Measurements from ENCODE around the gene MRM1. TPM values are rescaled to one million over a fixed set of nuclear protein-coding genes. Genes with fewer than 3 reads are reported as not detected.

MRM1 gene
- total RNA-seq, 1 donor from 2014 or later = 9.7 TPM

DNA sequence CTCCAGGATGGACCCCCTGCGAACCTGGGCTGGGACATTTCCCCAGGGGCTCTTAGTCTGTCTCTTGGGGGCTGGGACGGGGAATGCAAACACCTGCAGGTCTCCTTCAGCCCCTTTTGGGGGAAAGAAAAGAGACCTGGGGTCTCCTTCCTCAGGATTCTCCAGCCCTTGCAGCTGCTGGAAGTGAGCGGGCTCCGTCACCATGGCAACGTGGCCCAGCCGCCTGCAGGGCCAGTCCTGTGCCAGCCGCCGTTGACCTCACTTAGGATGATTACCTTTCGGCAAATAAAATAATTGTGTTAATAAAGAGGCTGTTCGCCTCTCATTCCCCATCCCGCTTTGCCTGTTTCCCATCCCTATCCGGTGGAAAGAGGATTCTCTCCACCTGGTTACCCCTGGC is 25.7 kb downstream of the MRM1 start:
- peaks cover 22% of the 10 kb centered on the region for H3K27me3 Mint-ChIP-seq
- no peaks in the 10 kb centered on the region for H3K36me3 Mint-ChIP-seq
- TF ChIP-seq, protein P1, sequence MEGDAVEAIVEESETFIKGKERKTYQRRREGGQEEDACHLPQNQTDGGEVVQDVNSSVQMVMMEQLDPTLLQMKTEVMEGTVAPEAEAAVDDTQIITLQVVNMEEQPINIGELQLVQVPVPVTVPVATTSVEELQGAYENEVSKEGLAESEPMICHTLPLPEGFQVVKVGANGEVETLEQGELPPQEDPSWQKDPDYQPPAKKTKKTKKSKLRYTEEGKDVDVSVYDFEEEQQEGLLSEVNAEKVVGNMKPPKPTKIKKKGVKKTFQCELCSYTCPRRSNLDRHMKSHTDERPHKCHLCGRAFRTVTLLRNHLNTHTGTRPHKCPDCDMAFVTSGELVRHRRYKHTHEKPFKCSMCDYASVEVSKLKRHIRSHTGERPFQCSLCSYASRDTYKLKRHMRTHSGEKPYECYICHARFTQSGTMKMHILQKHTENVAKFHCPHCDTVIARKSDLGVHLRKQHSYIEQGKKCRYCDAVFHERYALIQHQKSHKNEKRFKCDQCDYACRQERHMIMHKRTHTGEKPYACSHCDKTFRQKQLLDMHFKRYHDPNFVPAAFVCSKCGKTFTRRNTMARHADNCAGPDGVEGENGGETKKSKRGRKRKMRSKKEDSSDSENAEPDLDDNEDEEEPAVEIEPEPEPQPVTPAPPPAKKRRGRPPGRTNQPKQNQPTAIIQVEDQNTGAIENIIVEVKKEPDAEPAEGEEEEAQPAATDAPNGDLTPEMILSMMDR (conservative IDR thresholded peaks at IDR 0.05) = no peak
- H3K9me3 Mint-ChIP-seq = no peaks in the 10 kb centered on the region
- no peak for DNase-seq (ENCODE audit: extremely low spot score, unreplicated experiment)
- no peak overlapping the region for H3K4me3 Mint-ChIP-seq
- no peak overlapping the region for H3K27ac Mint-ChIP-seq
- H3K4me1 Mint-ChIP-seq (ENCODE audit: unreplicated experiment) = peaks cover 9% of the 10 kb centered on the region

DNA sequence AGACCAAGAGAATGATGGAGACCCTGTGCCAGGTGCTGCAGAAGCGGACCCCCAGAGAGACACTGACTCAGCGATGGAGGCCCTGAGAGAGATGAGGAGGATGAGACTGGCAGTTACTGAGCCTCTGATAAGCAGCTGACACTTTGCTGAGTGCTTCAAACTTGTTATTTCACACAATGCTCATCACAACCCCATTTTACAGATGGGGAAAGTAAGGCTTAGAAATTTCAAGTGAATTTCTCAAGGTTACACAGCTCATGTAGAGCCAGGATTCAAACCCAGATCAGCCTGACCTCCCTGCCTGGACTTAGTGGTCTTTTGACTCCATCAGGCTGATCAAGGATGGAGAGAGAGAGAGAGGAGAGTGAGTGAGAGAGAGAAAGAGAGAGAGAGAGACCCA is 27.2 kb downstream of the MRM1 start:
- Mint-ChIP-seq H3K27ac (no peak overlapping the region), H3K4me3 (no peak overlapping the region), H3K9me3 (no peaks in the 10 kb centered on the region), H3K4me1 (ENCODE audit: unreplicated experiment) (peaks cover 18% of the 10 kb centered on the region), H3K27me3 (peaks cover 36% of the 10 kb centered on the region), H3K36me3 (no peaks in the 10 kb centered on the region)
- TF ChIP-seq, protein P1 (conservative IDR thresholded peaks at IDR 0.05) = no peak
- DNase-seq (ENCODE audit: extremely low spot score, unreplicated experiment) = no peak

DNA sequence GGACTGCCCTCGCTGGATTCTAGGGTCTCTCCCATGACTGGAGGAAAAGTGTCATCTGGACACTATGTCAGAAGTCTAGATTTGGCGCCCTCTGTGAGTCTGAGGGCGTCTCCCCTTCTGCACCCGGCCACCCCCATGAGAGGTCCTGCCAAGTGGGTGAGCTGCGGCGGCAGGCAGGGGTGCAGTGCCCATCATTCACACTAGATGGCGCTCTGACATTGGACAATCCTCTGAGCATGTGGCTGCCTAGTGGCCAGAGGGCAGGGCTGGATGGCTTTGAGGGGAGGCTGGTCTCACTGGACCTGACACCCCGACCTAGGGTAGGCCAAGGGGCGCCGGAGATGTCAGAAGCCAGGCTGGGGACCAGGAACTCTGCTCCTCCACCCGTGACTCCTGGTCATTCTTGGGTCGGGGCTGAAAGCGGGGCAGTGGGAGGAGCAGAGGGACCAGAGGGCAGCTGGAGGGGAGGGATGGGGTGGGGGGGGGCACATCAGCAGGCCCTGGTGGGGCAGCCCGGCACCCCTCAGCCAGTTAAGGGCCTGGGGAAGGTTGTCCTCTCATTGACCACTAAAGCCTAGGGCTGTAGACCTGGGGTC is 28.0 kb downstream of the MRM1 start:
- Mint-ChIP-seq H3K27ac (no peak overlapping the region), H3K36me3 (no peaks in the 10 kb centered on the region), H3K9me3 (no peaks in the 10 kb centered on the region), H3K4me3 (no peak overlapping the region), H3K4me1 (ENCODE audit: unreplicated experiment) (peaks cover 18% of the 10 kb centered on the region), H3K27me3 (peaks cover 44% of the 10 kb centered on the region)
- TF ChIP-seq, protein P1 (conservative IDR thresholded peaks at IDR 0.05) = peak; percentile 98
- peak; percentile 86 for DNase-seq (ENCODE audit: extremely low spot score, unreplicated experiment)

DNA sequence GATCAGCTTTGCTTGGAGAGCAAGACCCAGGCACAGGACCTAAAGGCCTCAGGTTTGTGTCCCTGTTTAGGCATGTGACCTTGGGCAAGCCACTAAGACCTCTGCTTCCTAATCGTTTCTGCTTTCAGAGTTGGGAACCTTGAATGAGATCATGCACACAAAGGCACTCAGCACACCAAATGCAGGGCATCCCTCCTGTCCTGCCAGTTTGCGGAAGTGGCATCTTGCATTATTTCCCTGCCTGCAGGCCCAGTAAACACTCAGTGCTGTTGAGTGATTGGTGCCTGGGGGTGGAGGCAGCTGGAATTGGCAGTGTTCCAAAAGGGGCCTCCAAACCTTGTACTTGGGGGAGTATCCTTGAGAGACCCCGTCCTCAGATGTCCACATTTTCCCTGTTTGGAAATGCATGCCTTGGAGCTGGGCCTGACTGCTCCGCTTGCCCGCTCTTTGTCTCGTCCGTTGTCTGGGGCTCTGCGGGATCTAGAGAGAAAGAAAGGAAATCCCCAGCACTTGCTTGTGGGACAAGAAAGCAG is 28.7 kb downstream of the MRM1 start:
- Mint-ChIP-seq H3K4me1 (ENCODE audit: unreplicated experiment) (peaks cover 18% of the 10 kb centered on the region), H3K9me3 (no peaks in the 10 kb centered on the region), H3K27ac (no peak overlapping the region), H3K4me3 (no peak overlapping the region), H3K27me3 (peaks cover 49% of the 10 kb centered on the region), H3K36me3 (no peaks in the 10 kb centered on the region)
- DNase-seq (ENCODE audit: extremely low spot score, unreplicated experiment) = no peak
- TF ChIP-seq, protein P1 (conservative IDR thresholded peaks at IDR 0.05) = no peak

DNA sequence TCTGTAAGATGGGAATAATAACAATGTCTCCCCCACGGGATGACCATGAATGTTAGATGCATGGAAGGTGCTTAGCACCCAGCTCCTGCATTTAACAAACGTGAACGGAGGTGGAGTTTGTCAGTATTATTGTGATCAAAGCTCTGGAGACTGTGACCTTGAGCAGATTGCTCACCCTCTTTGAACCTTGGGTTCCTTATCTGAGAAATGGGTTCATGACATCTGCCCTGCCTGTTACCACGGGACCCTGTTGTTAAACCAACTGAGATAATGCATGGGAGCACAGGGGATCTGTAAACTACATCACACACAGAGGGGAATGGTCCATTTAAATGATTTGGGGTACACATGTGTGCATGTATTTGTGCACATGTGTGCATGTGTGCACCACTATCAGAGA is 29.6 kb downstream of the MRM1 start:
- TF ChIP-seq, protein P1 (conservative IDR thresholded peaks at IDR 0.05) = no peak
- H3K27me3 Mint-ChIP-seq = peaks cover 56% of the 10 kb centered on the region
- peaks cover 18% of the 10 kb centered on the region for H3K4me1 Mint-ChIP-seq (ENCODE audit: unreplicated experiment)
- H3K27ac Mint-ChIP-seq = no peak overlapping the region
- no peak overlapping the region for H3K4me3 Mint-ChIP-seq
- no peaks in the 10 kb centered on the region for H3K9me3 Mint-ChIP-seq
- H3K36me3 Mint-ChIP-seq = no peaks in the 10 kb centered on the region
- DNase-seq (ENCODE audit: extremely low spot score, unreplicated experiment) = no peak
